ENCODE measurements around the gene NUP153.
"Not testable (repeated sequence)": the region's sequence is repeated elsewhere in the genome, so short reads cannot be mapped to it uniquely, and the experiment has no call there.

NUP153 gene

DNA sequence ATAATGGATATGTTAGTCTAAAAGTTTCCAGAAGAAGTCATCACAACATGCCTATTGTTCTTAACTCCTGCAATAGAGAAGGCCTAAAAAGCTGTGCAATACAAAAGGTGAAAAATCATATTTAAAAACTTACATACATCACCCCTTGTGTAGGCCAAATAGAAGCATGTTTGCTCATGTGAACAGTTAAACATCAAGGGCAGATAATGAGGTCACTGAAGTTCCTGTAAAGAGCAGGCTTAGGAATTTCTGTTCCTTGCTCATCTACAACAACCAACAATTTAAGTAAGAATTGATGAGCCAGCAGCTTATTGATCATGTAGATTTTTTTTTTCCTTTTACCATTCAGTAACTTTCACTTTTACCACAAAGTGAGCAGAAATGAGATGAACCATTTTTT lies 7.5 kb upstream of the NUP153 start:
- H3K36me3 ChIP-seq (ENCODE audit: insufficient read depth), result no peaks in the 10 kb centered on the region
- H3K79me2 ChIP-seq (ENCODE audit: insufficient read depth, low read depth), result no peaks in the 10 kb centered on the region
- no peaks in the 10 kb centered on the region for H3K27me3 ChIP-seq (ENCODE audit: insufficient read depth, low read depth)
- no peak overlapping the region for H3K4me3 ChIP-seq (IDR thresholded peaks at IDR 0.05; ENCODE audit: insufficient read depth, low read depth, low read length)
- no peak overlapping the region for H3K27ac ChIP-seq
- no peaks in the 10 kb centered on the region for H3K4me1 ChIP-seq (ENCODE audit: low read depth, poor library complexity, severe bottlenecking)
- TF ChIP-seq, protein P1, sequence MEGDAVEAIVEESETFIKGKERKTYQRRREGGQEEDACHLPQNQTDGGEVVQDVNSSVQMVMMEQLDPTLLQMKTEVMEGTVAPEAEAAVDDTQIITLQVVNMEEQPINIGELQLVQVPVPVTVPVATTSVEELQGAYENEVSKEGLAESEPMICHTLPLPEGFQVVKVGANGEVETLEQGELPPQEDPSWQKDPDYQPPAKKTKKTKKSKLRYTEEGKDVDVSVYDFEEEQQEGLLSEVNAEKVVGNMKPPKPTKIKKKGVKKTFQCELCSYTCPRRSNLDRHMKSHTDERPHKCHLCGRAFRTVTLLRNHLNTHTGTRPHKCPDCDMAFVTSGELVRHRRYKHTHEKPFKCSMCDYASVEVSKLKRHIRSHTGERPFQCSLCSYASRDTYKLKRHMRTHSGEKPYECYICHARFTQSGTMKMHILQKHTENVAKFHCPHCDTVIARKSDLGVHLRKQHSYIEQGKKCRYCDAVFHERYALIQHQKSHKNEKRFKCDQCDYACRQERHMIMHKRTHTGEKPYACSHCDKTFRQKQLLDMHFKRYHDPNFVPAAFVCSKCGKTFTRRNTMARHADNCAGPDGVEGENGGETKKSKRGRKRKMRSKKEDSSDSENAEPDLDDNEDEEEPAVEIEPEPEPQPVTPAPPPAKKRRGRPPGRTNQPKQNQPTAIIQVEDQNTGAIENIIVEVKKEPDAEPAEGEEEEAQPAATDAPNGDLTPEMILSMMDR (conservative IDR thresholded peaks at IDR 0.05; ENCODE audit: low read depth, low read length), result no peak
- no peaks in the 10 kb centered on the region for H4K20me1 ChIP-seq (ENCODE audit: insufficient read depth)
- H3K9ac ChIP-seq, result no peak overlapping the region
- H2AFZ ChIP-seq (ENCODE audit: low read depth), result no peak overlapping the region
- no peak overlapping the region for H3K4me2 ChIP-seq

DNA sequence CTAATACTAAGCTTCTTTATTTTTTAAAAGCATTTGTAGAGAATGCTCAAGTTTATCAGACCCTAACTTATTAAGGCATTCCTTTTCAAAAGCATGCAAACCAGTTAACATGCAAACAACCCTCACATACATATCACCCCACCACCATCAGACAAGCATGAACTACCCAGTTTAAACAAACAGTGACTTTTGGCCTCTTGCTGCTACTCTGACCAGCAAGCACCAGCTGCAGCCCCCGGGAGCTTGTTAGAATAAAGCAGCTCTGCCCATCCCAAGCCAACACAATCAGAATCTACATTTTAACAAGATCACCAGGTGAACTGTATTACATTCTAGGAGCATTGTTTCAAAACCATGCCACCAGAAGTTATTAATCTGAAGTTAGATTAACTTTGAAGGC lies 5.9 kb upstream of the NUP153 start:
- TF ChIP-seq, protein P1 (conservative IDR thresholded peaks at IDR 0.05; ENCODE audit: low read depth, low read length), result no peak
- Histone ChIP-seq H3K4me3 (IDR thresholded peaks at IDR 0.05; ENCODE audit: insufficient read depth, low read depth, low read length) (no peak overlapping the region), H4K20me1 (ENCODE audit: insufficient read depth) (no peaks in the 10 kb centered on the region), H3K79me2 (ENCODE audit: insufficient read depth, low read depth) (no peaks in the 10 kb centered on the region), H3K4me2 (no peak overlapping the region), H3K27ac (no peak overlapping the region), H3K27me3 (ENCODE audit: insufficient read depth, low read depth) (no peaks in the 10 kb centered on the region), H3K4me1 (ENCODE audit: low read depth, poor library complexity, severe bottlenecking) (peaks cover under 1% of the 10 kb centered on the region), H3K36me3 (ENCODE audit: insufficient read depth) (no peaks in the 10 kb centered on the region), H3K9ac (no peak overlapping the region), H2AFZ (ENCODE audit: low read depth) (no peak overlapping the region)

DNA sequence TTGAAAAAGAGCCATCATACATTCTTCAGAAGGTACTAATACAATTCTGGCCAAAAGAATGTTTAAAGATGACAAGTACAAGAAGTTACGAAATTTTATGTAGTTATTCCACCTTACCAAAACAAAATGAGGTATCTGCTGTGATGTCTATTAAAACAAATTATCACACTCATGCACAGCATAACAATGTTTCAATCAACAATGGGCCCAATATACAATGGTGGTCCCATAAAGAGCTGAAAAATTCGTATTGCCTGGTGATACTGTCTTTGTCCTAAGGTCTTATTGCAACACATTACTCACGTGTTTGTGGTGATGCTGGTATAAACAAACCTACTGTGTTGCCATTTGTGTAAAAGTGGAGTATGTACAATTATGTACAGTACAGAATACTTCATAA lies 3.6 kb upstream of the NUP153 start:
- Histone ChIP-seq H3K9ac (no peak overlapping the region), H3K4me3 (IDR thresholded peaks at IDR 0.05; ENCODE audit: insufficient read depth, low read depth, low read length) (no peak overlapping the region), H3K36me3 (ENCODE audit: insufficient read depth) (no peaks in the 10 kb centered on the region), H3K4me2 (no peak overlapping the region), H3K79me2 (ENCODE audit: insufficient read depth, low read depth) (peaks cover 6% of the 10 kb centered on the region; the same call in 1 of the 2 replicates), H3K27ac (no peak overlapping the region), H2AFZ (ENCODE audit: low read depth) (no peak overlapping the region), H3K27me3 (ENCODE audit: insufficient read depth, low read depth) (no peaks in the 10 kb centered on the region), H4K20me1 (ENCODE audit: insufficient read depth) (no peaks in the 10 kb centered on the region), H3K4me1 (ENCODE audit: low read depth, poor library complexity, severe bottlenecking) (peaks cover 5% of the 10 kb centered on the region)
- TF ChIP-seq, protein P1 (conservative IDR thresholded peaks at IDR 0.05; ENCODE audit: low read depth, low read length), result no peak

DNA sequence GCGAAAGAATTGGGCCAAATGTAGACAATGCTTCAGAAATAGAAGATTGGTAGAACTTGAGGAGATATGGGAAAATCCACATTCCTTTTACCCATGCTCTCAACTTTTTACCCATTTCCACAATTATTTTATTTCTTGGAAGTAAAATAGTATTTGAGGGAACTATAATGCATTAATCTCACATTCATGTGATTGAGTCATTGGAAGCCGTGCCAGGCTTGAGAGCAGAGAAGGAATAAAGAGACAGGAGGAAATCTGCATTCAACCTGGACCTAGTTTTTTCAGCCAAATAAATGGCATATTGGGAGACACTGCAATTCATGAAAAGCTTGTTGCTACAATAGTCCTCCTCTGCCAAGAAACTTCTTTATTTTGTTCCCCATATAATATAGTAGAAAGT lies 2.8 kb upstream of the NUP153 start:
- TF ChIP-seq, protein P1 (conservative IDR thresholded peaks at IDR 0.05; ENCODE audit: low read depth, low read length), result no peak
- Histone ChIP-seq H3K9ac (no peak overlapping the region), H3K79me2 (ENCODE audit: insufficient read depth, low read depth) (peaks cover 14% of the 10 kb centered on the region), H3K36me3 (ENCODE audit: insufficient read depth) (no peaks in the 10 kb centered on the region), H3K4me2 (no peak overlapping the region), H3K27me3 (ENCODE audit: insufficient read depth, low read depth) (no peaks in the 10 kb centered on the region), H3K4me3 (IDR thresholded peaks at IDR 0.05; ENCODE audit: insufficient read depth, low read depth, low read length) (no peak overlapping the region), H3K4me1 (ENCODE audit: low read depth, poor library complexity, severe bottlenecking) (peaks cover 7% of the 10 kb centered on the region), H3K27ac (no peak overlapping the region), H2AFZ (ENCODE audit: low read depth) (no peak overlapping the region), H4K20me1 (ENCODE audit: insufficient read depth) (no peaks in the 10 kb centered on the region)

DNA sequence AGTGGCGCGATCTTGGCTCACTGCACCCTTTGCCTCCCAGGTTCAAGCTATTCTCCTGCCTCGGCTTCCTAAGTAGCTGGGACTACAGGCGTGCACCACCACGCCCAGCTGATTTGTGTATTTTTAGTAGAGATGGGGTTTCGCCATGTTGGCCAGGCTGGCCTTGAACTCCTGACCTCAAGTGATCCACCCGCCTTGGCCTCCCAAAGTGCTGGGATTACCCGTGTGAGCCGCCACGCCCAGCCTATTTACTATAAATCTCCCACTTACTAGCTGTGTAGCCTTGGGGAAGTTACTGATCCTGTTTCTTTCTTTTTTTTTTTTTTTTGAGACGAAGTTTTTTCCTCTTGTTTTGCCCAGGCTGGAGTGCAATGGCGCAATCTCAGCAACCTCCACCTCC lies 1.3 kb upstream of the NUP153 start:
- H2AFZ ChIP-seq (ENCODE audit: low read depth); H3K27ac ChIP-seq; H3K4me3 ChIP-seq (IDR thresholded peaks at IDR 0.05; ENCODE audit: insufficient read depth, low read depth, low read length); H3K27me3 ChIP-seq (ENCODE audit: insufficient read depth, low read depth); H4K20me1 ChIP-seq (ENCODE audit: insufficient read depth); H3K9ac ChIP-seq; H3K36me3 ChIP-seq (ENCODE audit: insufficient read depth): not testable (repeated sequence)
- Histone ChIP-seq H3K4me1 (ENCODE audit: low read depth, poor library complexity, severe bottlenecking) (peaks cover 21% of the 10 kb centered on the region), H3K4me2 (0 out of 2 replicates have a peak overlapping the region, but pooled peaks have one; percentile 77), H3K79me2 (ENCODE audit: insufficient read depth, low read depth) (peaks cover 28% of the 10 kb centered on the region)

Data from KMS-11 (cell line).